ENCODE measurements around the gene PDK4. TPM values are rescaled to one million over a fixed set of nuclear protein-coding genes. Genes with fewer than 3 reads are reported as not detected.

Gene PDK4
- total and polyA plus RNA-seq, 8 donors: 20.0 to 56.6 (median 32.1) TPM

DNA sequence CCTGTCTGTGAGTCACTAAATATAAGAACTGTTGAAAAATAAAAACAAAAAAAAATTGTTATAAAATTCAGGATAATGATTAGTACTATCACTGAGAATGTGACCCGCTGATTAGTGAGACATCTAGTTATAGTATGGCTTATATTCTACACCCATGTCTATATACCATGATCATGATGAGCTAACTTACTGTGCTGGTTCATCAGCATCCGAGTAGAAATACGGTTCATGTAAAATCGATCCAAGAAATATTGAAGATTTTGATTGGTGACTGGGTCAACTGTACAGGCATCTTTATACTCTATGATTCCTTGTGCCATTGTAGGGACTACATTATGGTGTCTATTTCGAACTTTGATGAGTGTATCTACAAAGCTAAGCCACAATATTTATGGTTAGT is 3.7 kb downstream of the PDK4 start:
- Histone ChIP-seq H3K9me3 (no peaks in the 10 kb centered on the region), H3K36me3 (peaks cover 0 to 51% of the 10 kb centered on the region in 2 donors), H3K4me1 (peaks cover 8 to 74% of the 10 kb centered on the region in 2 donors), H3K4me3 (peak overlapping the region in 1 of 2 donors; percentile 75), H3K27me3 (peaks cover 0 to 14% of the 10 kb centered on the region in 2 donors), H3K27ac (no peak overlapping the region)
- TF ChIP-seq, protein P1, sequence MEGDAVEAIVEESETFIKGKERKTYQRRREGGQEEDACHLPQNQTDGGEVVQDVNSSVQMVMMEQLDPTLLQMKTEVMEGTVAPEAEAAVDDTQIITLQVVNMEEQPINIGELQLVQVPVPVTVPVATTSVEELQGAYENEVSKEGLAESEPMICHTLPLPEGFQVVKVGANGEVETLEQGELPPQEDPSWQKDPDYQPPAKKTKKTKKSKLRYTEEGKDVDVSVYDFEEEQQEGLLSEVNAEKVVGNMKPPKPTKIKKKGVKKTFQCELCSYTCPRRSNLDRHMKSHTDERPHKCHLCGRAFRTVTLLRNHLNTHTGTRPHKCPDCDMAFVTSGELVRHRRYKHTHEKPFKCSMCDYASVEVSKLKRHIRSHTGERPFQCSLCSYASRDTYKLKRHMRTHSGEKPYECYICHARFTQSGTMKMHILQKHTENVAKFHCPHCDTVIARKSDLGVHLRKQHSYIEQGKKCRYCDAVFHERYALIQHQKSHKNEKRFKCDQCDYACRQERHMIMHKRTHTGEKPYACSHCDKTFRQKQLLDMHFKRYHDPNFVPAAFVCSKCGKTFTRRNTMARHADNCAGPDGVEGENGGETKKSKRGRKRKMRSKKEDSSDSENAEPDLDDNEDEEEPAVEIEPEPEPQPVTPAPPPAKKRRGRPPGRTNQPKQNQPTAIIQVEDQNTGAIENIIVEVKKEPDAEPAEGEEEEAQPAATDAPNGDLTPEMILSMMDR (IDR thresholded peaks at IDR 0.05): no peak
- no peak for ATAC-seq
- intact Hi-C loops (cut with DNase I): no loop called here
- DNase-seq: no peak

DNA sequence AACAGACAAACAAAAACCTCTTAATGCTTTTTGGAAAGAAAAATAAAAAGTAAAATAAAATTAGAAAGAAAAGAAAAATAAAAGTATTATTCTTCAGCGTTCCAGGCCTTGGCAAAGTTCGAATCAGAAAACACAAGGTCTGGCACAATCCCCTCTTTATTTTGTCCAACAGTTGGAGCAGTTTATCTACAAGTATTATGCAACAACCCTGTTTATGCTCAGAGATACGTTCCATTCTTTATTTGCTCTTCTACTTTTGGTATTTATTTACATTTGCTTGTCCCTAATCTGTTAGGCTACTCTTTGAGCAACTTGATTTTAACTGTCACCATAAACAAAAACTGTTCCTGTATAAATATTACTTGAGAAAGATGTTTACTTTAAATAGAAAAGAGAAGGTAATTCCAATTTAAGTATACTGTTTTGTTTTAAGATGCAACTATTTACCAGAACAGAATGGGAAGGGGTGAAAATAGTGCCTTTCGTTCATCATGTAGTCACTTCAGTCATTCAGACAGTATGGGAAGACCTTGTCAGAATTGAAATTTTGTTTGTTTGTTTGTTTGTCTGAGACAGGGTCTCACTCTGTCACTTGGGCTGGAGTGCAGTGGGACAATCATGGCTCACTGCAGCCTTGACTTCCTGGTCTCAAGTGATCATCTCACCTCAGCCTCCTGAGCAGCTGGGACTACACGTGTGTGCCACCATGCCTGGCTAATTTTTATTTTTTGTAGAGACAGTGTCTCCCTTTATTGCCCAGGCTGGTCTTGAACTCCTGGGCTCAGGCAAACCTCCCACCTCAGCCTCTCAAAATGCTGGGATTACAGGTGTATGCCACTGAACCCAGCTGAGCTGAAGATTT is 5.7 kb downstream of the PDK4 start:
- H3K36me3 ChIP-seq: peaks cover 0 to 70% of the 10 kb centered on the region in 2 donors

DNA sequence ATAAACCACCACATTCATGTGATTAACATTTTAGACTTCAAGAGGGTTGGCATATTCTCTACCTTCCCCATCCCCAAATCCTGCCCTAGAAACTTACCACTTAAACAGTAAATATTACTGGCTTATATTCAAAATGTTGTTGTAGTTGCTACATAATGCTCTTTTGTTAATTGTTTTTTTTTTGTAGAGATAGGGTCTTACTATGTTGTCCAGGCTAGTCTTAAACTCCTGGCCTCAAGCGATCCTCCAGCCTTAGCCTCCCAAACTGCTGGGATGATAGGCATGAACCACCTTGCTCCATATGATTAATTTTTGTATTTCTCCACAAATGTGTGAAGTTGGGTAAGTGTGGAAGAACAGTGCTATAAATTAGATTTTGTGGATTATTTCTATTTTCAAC is 6.5 kb downstream of the PDK4 start:
- peak overlapping the region in 1 of 2 donors; percentile 20 for H3K27ac ChIP-seq
- intact Hi-C loops (cut with DNase I): no loop called here
- no peak overlapping the region for H3K4me3 ChIP-seq
- H3K4me1 ChIP-seq: peaks cover 8 to 73% of the 10 kb centered on the region in 2 donors
- DNase-seq (no peak), ATAC-seq (no peak)
- TF ChIP-seq, protein P1 (IDR thresholded peaks at IDR 0.05): no peak
- H3K36me3 ChIP-seq: peaks cover 0 to 79% of the 10 kb centered on the region in 2 donors
- H3K27me3 ChIP-seq: no peaks in the 10 kb centered on the region
- no peaks in the 10 kb centered on the region for H3K9me3 ChIP-seq

More for the DNA sequence above, 5.7 kb downstream of the PDK4 start:
- peaks cover 8 to 76% of the 10 kb centered on the region in 2 donors for H3K4me1 ChIP-seq
- peak overlapping the region; percentile 5 to 20 for H3K27ac ChIP-seq
- H3K9me3 ChIP-seq: no peaks in the 10 kb centered on the region
- TF ChIP-seq, protein P1 (IDR thresholded peaks at IDR 0.05): no peak
- ATAC-seq (no peak), DNase-seq (peak in 2 of 4 donors; percentile 45 to 56)
- intact Hi-C loops (cut with DNase I): no loop called here
- H3K4me3 ChIP-seq: peak overlapping the region in 1 of 2 donors; percentile 75
- no peaks in the 10 kb centered on the region for H3K27me3 ChIP-seq

DNA sequence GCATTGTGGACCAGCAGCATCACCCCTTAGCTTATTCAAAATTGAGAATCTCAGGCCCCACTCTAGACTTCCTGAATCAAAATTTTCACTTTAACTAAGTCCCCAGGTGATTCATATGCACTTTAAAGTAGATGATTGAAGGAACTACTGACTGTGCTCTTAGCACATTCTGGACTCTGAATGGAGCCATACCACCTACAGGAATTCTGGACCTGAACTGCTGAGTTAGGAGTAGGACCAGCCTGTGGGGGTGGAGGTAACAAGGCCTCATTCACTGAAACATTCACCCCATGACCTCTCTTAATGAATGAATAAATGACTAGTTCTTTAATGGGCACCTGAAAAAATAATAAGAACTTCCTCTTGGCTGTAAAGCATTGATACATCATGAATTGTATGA is 7.3 kb downstream of the PDK4 start:
- Histone ChIP-seq H3K27ac (peak overlapping the region in 1 of 2 donors; percentile 20), H3K9me3 (no peaks in the 10 kb centered on the region), H3K4me1 (peaks cover 8 to 70% of the 10 kb centered on the region in 2 donors), H3K27me3 (no peaks in the 10 kb centered on the region), H3K36me3 (peaks cover 0 to 86% of the 10 kb centered on the region in 2 donors), H3K4me3 (no peak overlapping the region)
- intact Hi-C loops (cut with DNase I): no loop called here
- ATAC-seq (no peak), DNase-seq (no peak)
- TF ChIP-seq, protein P1 (IDR thresholded peaks at IDR 0.05): no peak

DNA sequence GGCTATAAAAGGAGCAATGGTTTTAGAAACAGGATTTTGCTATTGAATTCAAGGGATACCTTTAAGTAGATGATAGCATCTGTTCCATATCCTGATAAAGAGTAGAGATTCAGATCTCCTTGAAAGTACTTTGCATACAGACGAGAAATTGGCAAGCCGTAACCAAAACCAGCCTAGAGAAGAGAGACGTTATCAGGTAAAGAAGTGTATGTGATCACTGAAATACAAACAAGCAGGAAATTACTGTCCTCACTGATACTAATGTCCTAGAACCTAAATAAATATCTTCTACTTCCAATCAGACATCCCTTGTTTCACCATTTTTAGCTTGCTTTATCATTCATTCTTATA is 9.4 kb downstream of the PDK4 start:
- Histone ChIP-seq H3K27ac (no peak overlapping the region), H3K27me3 (no peaks in the 10 kb centered on the region), H3K36me3 (peaks cover 0 to 72% of the 10 kb centered on the region in 2 donors), H3K4me3 (no peak overlapping the region), H3K9me3 (no peaks in the 10 kb centered on the region), H3K4me1 (peaks cover 8 to 50% of the 10 kb centered on the region in 2 donors)
- intact Hi-C loops (cut with DNase I): no loop called here
- TF ChIP-seq, protein P1 (IDR thresholded peaks at IDR 0.05): no peak
- no peak for DNase-seq
- ATAC-seq: no peak

Measured in left lung (tissue), 10 donors.